Activated naive CD8-positive, alpha-beta T cell (primary cell): Measurements from ENCODE around the gene DHX16.

Experiments used
- H3K27ac Mint-ChIP-seq: one replicate; pipeline ENCODE4 v1.8.0; 2021; ENCODE audit warnings: mixed read lengths
- H3K27me3 Mint-ChIP-seq: one replicate; pipeline ENCODE4 v1.8.0; 2021; ENCODE audit warnings: mixed read lengths
- H3K36me3 Mint-ChIP-seq: one replicate; pipeline ENCODE4 v1.8.0; 2021; ENCODE audit warnings: mixed read lengths
- H3K4me1 Mint-ChIP-seq: one replicate; pipeline ENCODE4 v1.8.0; 2021; ENCODE audit warnings: low read depth, mixed read lengths
- H3K4me3 Mint-ChIP-seq: one replicate; pipeline ENCODE4 v1.8.0; 2021; ENCODE audit warnings: mild to moderate bottlenecking, mixed read lengths
- H3K9me3 Mint-ChIP-seq: one replicate; pipeline ENCODE4 v1.8.0; 2021; ENCODE audit warnings: low read depth, mixed read lengths

DHX16 gene

GRCh38 chr6:30686908-30687658, 14.3 kb upstream of the DHX16 start:
- Mint-ChIP-seq H3K9me3 (no peaks in the 10 kb centered on the region), H3K4me1 (peaks cover 40% of the 10 kb centered on the region), H3K36me3 (peaks cover 10% of the 10 kb centered on the region), H3K27ac (peak overlapping the region; percentile 89), H3K27me3 (no peaks in the 10 kb centered on the region), H3K4me3 (peak overlapping the region; percentile 93)

- Mint-ChIP-seq H3K9me3 (no peaks in the 10 kb centered on the region), H3K27ac (peak within 1 kb of the TSS; percentile 91), H3K27me3 (no peaks in the 10 kb centered on the region), H3K4me1 (peaks cover 37% of the 10 kb centered on the region), H3K4me3 (peak within 1 kb of the TSS; percentile 93), H3K36me3 (peaks cover 12% of the 10 kb centered on the region)
Observed at GRCh38 chr6:30686009-30686907, 13.5 kb upstream of the DHX16 start, which contains the start of gene PPP1R18. TSS of gene PPP1R18 (minus strand) at chr6:30686645. CDS start at chr6:30686018, 627 bp downstream.

- peak overlapping the region; percentile 91 for H3K27ac Mint-ChIP-seq
- H3K4me3 Mint-ChIP-seq = peak overlapping the region; percentile 93
- no peaks in the 10 kb centered on the region for H3K9me3 Mint-ChIP-seq
- no peaks in the 10 kb centered on the region for H3K27me3 Mint-ChIP-seq
- H3K36me3 Mint-ChIP-seq = peaks cover 15% of the 10 kb centered on the region
- H3K4me1 Mint-ChIP-seq = peaks cover 33% of the 10 kb centered on the region
Observed at GRCh38 chr6:30685157-30686008, 12.6 kb upstream of the DHX16 start.

- Mint-ChIP-seq H3K27me3 (no peaks in the 10 kb centered on the region), H3K27ac (peak overlapping the region; percentile 99), H3K9me3 (no peaks in the 10 kb centered on the region), H3K36me3 (peaks cover 15% of the 10 kb centered on the region), H3K4me1 (peaks cover 30% of the 10 kb centered on the region), H3K4me3 (peak overlapping the region; percentile 93)
Observed at GRCh38 chr6:30684386-30685156, 11.8 kb upstream of the DHX16 start.

GRCh38 chr6:30683980-30684338, 11.2 kb upstream of the DHX16 start:
- Mint-ChIP-seq H3K27me3 (no peaks in the 10 kb centered on the region), H3K36me3 (peaks cover 17% of the 10 kb centered on the region), H3K27ac (peak overlapping the region; percentile 99), H3K4me3 (peak overlapping the region; percentile 93), H3K9me3 (no peaks in the 10 kb centered on the region), H3K4me1 (peaks cover 30% of the 10 kb centered on the region)

GRCh38 chr6:30683183-30683979, 10.6 kb upstream of the DHX16 start:
- Mint-ChIP-seq H3K9me3 (no peaks in the 10 kb centered on the region), H3K36me3 (peaks cover 19% of the 10 kb centered on the region), H3K4me1 (peaks cover 27% of the 10 kb centered on the region), H3K27ac (peak overlapping the region; percentile 99), H3K27me3 (no peaks in the 10 kb centered on the region), H3K4me3 (peak overlapping the region; percentile 93)

- peak overlapping the region; percentile 93 for H3K4me3 Mint-ChIP-seq
- H3K27ac Mint-ChIP-seq = peak overlapping the region; percentile 99
- H3K36me3 Mint-ChIP-seq = peaks cover 19% of the 10 kb centered on the region
- H3K27me3 Mint-ChIP-seq = no peaks in the 10 kb centered on the region
- no peaks in the 10 kb centered on the region for H3K9me3 Mint-ChIP-seq
- H3K4me1 Mint-ChIP-seq = peaks cover 18% of the 10 kb centered on the region
Observed at GRCh38 chr6:30682143-30683117, 9.6 kb upstream of the DHX16 start.

GRCh38 chr6:30681766-30682142, 8.9 kb upstream of the DHX16 start:
- H3K9me3 Mint-ChIP-seq = no peaks in the 10 kb centered on the region
- peaks cover 19% of the 10 kb centered on the region for H3K36me3 Mint-ChIP-seq
- no peaks in the 10 kb centered on the region for H3K27me3 Mint-ChIP-seq
- peak overlapping the region; percentile 99 for H3K27ac Mint-ChIP-seq
- H3K4me1 Mint-ChIP-seq = peaks cover 18% of the 10 kb centered on the region
- peak overlapping the region; percentile 93 for H3K4me3 Mint-ChIP-seq

- H3K9me3 Mint-ChIP-seq = no peaks in the 10 kb centered on the region
- H3K4me3 Mint-ChIP-seq = peak overlapping the region; percentile 93
- H3K36me3 Mint-ChIP-seq = peaks cover 19% of the 10 kb centered on the region
- H3K27me3 Mint-ChIP-seq = no peaks in the 10 kb centered on the region
- peaks cover 26% of the 10 kb centered on the region for H3K4me1 Mint-ChIP-seq
- H3K27ac Mint-ChIP-seq = peak overlapping the region; percentile 86
Observed at GRCh38 chr6:30679765-30680535, 7.1 kb upstream of the DHX16 start.

- H3K36me3 Mint-ChIP-seq = peaks cover 18% of the 10 kb centered on the region
- H3K27ac Mint-ChIP-seq = peak overlapping the region; percentile 87
- no peaks in the 10 kb centered on the region for H3K9me3 Mint-ChIP-seq
- H3K4me3 Mint-ChIP-seq = peak overlapping the region; percentile 93
- H3K4me1 Mint-ChIP-seq = peaks cover 26% of the 10 kb centered on the region
- no peaks in the 10 kb centered on the region for H3K27me3 Mint-ChIP-seq
Observed at GRCh38 chr6:30678964-30679726, 6.3 kb upstream of the DHX16 start.

GRCh38 chr6:30676660-30677285, 4.0 kb upstream of the DHX16 start:
- peak overlapping the region; percentile 86 for H3K27ac Mint-ChIP-seq
- H3K4me3 Mint-ChIP-seq = peak overlapping the region; percentile 17
- peaks cover 10% of the 10 kb centered on the region for H3K36me3 Mint-ChIP-seq
- no peaks in the 10 kb centered on the region for H3K9me3 Mint-ChIP-seq
- peaks cover 33% of the 10 kb centered on the region for H3K4me1 Mint-ChIP-seq
- H3K27me3 Mint-ChIP-seq = no peaks in the 10 kb centered on the region
